ENCODE data around the gene MTARC2.

DNA sequence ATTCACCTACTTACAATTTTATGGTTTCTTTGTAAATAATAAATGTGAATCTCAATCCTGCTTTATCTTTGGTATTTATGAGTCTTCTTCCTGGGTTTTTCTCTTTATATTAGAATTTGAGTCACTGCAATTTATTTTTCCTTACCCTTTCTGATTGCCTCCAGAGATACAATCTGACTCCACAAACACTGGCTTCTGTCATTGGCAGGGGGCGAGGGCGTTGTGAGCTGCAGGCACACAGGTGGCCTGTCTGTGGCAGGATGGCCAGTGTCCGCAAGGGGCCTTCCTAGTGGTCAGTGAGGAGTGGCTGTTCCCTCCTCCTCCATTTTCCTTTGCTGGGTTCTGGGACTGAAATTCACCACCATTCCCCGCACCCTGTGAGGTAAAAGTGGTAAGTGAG lies 36.6 kb downstream of the MTARC2 start:
- TF ChIP-seq EZH2 (IDR thresholded peaks at IDR 0.05; ENCODE audit: borderline replicate concordance, low read length) = no peak
- TF ChIP-seq, protein P1, sequence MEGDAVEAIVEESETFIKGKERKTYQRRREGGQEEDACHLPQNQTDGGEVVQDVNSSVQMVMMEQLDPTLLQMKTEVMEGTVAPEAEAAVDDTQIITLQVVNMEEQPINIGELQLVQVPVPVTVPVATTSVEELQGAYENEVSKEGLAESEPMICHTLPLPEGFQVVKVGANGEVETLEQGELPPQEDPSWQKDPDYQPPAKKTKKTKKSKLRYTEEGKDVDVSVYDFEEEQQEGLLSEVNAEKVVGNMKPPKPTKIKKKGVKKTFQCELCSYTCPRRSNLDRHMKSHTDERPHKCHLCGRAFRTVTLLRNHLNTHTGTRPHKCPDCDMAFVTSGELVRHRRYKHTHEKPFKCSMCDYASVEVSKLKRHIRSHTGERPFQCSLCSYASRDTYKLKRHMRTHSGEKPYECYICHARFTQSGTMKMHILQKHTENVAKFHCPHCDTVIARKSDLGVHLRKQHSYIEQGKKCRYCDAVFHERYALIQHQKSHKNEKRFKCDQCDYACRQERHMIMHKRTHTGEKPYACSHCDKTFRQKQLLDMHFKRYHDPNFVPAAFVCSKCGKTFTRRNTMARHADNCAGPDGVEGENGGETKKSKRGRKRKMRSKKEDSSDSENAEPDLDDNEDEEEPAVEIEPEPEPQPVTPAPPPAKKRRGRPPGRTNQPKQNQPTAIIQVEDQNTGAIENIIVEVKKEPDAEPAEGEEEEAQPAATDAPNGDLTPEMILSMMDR (IDR thresholded peaks at IDR 0.05; ENCODE audit: low read length) = no peak
